ENCODE results near the gene SREBF1.

Gene SREBF1

GRCh38 chr17:17781591-17782496, 54.9 kb downstream of the SREBF1 start:
- CTCF ChIA-PET = interaction anchor here (0.6 to 1.5 kb wide), 2 partner anchors 30 to 202 kb away, joined by 3 read pairs; no protein-coding TSS in a partner anchor
- peak; percentile 48 for DNase-seq (ENCODE audit: extremely low spot score)

GRCh38 chr17:17780922-17781590, 55.7 kb downstream of the SREBF1 start:
- ChIA-PET CTCF (interaction anchor here (0.6 to 1.5 kb wide), 3 partner anchors 31 to 152 kb away, joined by 3 read pairs; no protein-coding TSS in a partner anchor), POLR2A (interaction anchor here (0.6 to 1.9 kb wide), 3 partner anchors 55 to 100 kb away, joined by 3 to 9 read pairs (median 3); no protein-coding TSS in a partner anchor)
- TF ChIP-seq NFRKB (IDR thresholded peaks at IDR 0.05) = no peak
- TF ChIP-seq LEF1 (IDR thresholded peaks at IDR 0.05; ENCODE audit: borderline replicate concordance) = no peak
- no peak for TF ChIP-seq ELF4 (IDR thresholded peaks at IDR 0.05)
- no peak for TF ChIP-seq BHLHE40 (IDR thresholded peaks at IDR 0.05; ENCODE audit: borderline replicate concordance)
- no peak for TF ChIP-seq SP1 (IDR thresholded peaks at IDR 0.05)
- TF ChIP-seq PKNOX1 (IDR thresholded peaks at IDR 0.05) = no peak
- TF ChIP-seq ARNT (IDR thresholded peaks at IDR 0.05) = no peak
- TF ChIP-seq CTBP1 (IDR thresholded peaks at IDR 0.05; ENCODE audit: borderline replicate concordance) = no peak
- TF ChIP-seq FOXA1 (IDR thresholded peaks at IDR 0.05) = no peak
- TF ChIP-seq TARDBP (IDR thresholded peaks at IDR 0.05) = no peak
- peak; percentile 44 for DNase-seq (ENCODE audit: extremely low spot score)

More at GRCh38 chr17:17781591-17782496, 54.9 kb downstream of the SREBF1 start:
- TF ChIP-seq ZNF384 (IDR thresholded peaks at IDR 0.05) = no peak
- no peak for TF ChIP-seq FOXA1 (IDR thresholded peaks at IDR 0.05)
- no peak for TF ChIP-seq ELF4 (IDR thresholded peaks at IDR 0.05)
- no peak for TF ChIP-seq CTBP1 (IDR thresholded peaks at IDR 0.05; ENCODE audit: borderline replicate concordance)
- no peak for TF ChIP-seq NFRKB (IDR thresholded peaks at IDR 0.05)
- TF ChIP-seq SP1 (IDR thresholded peaks at IDR 0.05) = no peak
- TF ChIP-seq SUZ12 (IDR thresholded peaks at IDR 0.05) = no peak
- no peak for TF ChIP-seq TARDBP (IDR thresholded peaks at IDR 0.05)
- POLR2A ChIA-PET = interaction anchor here (0.5 to 1.9 kb wide), 2 partner anchors 54 to 58 kb away, joined by 3 to 9 read pairs; no protein-coding TSS in a partner anchor

- POLR2A ChIA-PET = interaction anchor here (1.8 kb wide), 1 partner anchor 57 kb away, joined by 8 read pairs; the partner anchor contains the start of gene SREBF1
- CTCF ChIA-PET = no interaction called here
- no peak for TF ChIP-seq LEF1 (IDR thresholded peaks at IDR 0.05; ENCODE audit: borderline replicate concordance)
- no peak for TF ChIP-seq ZNF384 (IDR thresholded peaks at IDR 0.05)
- no peak for TF ChIP-seq SP1 (IDR thresholded peaks at IDR 0.05)
- no peak for TF ChIP-seq PKNOX1 (IDR thresholded peaks at IDR 0.05)
- TF ChIP-seq TARDBP (IDR thresholded peaks at IDR 0.05) = no peak
- TF ChIP-seq HDGF (IDR thresholded peaks at IDR 0.05; ENCODE audit: borderline replicate concordance) = no peak
- TF ChIP-seq FOXA1 (IDR thresholded peaks at IDR 0.05) = no peak
- TF ChIP-seq ARNT (IDR thresholded peaks at IDR 0.05) = no peak
- TF ChIP-seq CTBP1 (IDR thresholded peaks at IDR 0.05; ENCODE audit: borderline replicate concordance) = no peak
- TF ChIP-seq FOXK2 (IDR thresholded peaks at IDR 0.05) = no peak
- TF ChIP-seq BHLHE40 (IDR thresholded peaks at IDR 0.05; ENCODE audit: borderline replicate concordance) = no peak
- TF ChIP-seq SUZ12 (IDR thresholded peaks at IDR 0.05) = no peak
- no peak for TF ChIP-seq ELF4 (IDR thresholded peaks at IDR 0.05)
- no peak for TF ChIP-seq NFRKB (IDR thresholded peaks at IDR 0.05)
- no peak for TF ChIP-seq L3MBTL2 (conservative IDR thresholded peaks at IDR 0.05)
- no peak for DNase-seq (ENCODE audit: extremely low spot score)
Observed at GRCh38 chr17:17779015-17779611, 57.7 kb downstream of the SREBF1 start.

- ChIA-PET CTCF (no interaction called here), POLR2A (interaction anchor here (1.8 kb wide), 1 partner anchor 58 kb away, joined by 8 read pairs; the partner anchor contains the start of gene SREBF1)
- no peak for DNase-seq (ENCODE audit: extremely low spot score)
- TF ChIP-seq FOXA1 (IDR thresholded peaks at IDR 0.05) = no peak
- no peak for TF ChIP-seq SUZ12 (IDR thresholded peaks at IDR 0.05)
Observed at GRCh38 chr17:17778308-17779014, 58.3 kb downstream of the SREBF1 start.

- ChIA-PET POLR2A (interaction anchor here (1.1 kb wide), 1 partner anchor 48 kb away, joined by 3 read pairs; no protein-coding TSS in a partner anchor), CTCF (interaction anchor here (0.7 kb wide), 1 partner anchor 10 kb away, joined by 3 read pairs; no protein-coding TSS in a partner anchor)
- TF ChIP-seq PKNOX1 (IDR thresholded peaks at IDR 0.05) = no peak
- TF ChIP-seq SP1 (IDR thresholded peaks at IDR 0.05) = no peak
- TF ChIP-seq L3MBTL2 (conservative IDR thresholded peaks at IDR 0.05) = no peak
- TF ChIP-seq ARNT (IDR thresholded peaks at IDR 0.05) = no peak
- TF ChIP-seq LEF1 (IDR thresholded peaks at IDR 0.05; ENCODE audit: borderline replicate concordance) = no peak
- DNase-seq (ENCODE audit: extremely low spot score) = no peak
Observed at GRCh38 chr17:17776889-17777288, 59.9 kb downstream of the SREBF1 start.
